Mucosa of stomach (tissue), 1 donor: ENCODE measurements around the gene RADX.
"Not testable (repeated sequence)": the region's sequence is repeated elsewhere in the genome, so short reads cannot be mapped to it uniquely, and the experiment has no call there.

Source experiments
- H3K27me3 ChIP-seq: one replicate; pipeline ENCODE4 v1.7.0; 2013; ENCODE audit warnings: mild to moderate bottlenecking, low read length; ENCODE audit not compliant: control insufficient read depth, insufficient read depth
- H3K36me3 ChIP-seq: one replicate; pipeline ENCODE4 v1.7.0; 2013; ENCODE audit warnings: low read length; ENCODE audit not compliant: control insufficient read depth, insufficient read depth
- H3K4me1 ChIP-seq: one replicate; pipeline ENCODE4 v1.7.0; 2013; ENCODE audit warnings: mild to moderate bottlenecking, low read length; ENCODE audit not compliant: control insufficient read depth, insufficient read depth
- H3K4me3 ChIP-seq: one replicate; pipeline ENCODE4 v1.7.0; 2013; ENCODE audit warnings: low read length
- H3K9ac ChIP-seq: one replicate; pipeline ENCODE4 v1.7.0; 2013; ENCODE audit warnings: mild to moderate bottlenecking, low read length, moderate library complexity
- H3K9me3 ChIP-seq: one replicate; pipeline ENCODE4 v1.7.0; 2013; ENCODE audit warnings: mild to moderate bottlenecking, low read length, moderate library complexity; ENCODE audit not compliant: control insufficient read depth
- donor health status: Pancreatic carcinoma.

The RADX gene

DNA sequence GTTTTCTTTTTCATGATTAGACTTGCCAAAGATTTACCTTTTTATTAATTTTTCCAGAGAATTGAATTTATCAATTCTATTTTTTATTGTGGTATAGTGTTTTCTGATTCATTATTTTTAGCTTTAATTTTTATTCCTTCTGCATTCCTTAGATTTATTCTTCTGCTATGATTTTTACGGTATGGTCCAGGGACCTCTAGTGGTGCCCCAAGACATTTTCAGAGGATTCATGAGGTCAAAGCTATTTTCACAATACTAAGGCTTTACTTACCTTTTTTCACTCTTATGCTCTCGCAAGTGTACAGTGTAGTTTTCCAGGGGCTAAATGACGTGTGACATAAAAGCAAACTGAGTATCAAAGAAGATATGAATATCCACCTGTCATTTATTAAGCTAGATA lies 8.0 kb downstream of the RADX start:
- Histone ChIP-seq H3K36me3 (no peaks in the 10 kb centered on the region), H3K27me3 (no peaks in the 10 kb centered on the region), H3K9ac (no peak overlapping the region), H3K4me3 (no peak overlapping the region), H3K9me3 (no peaks in the 10 kb centered on the region), H3K4me1 (no peaks in the 10 kb centered on the region)

- Histone ChIP-seq H3K4me1 (no peaks in the 10 kb centered on the region), H3K4me3 (no peak overlapping the region), H3K9me3 (no peaks in the 10 kb centered on the region), H3K9ac (no peak overlapping the region), H3K27me3 (no peaks in the 10 kb centered on the region), H3K36me3 (no peaks in the 10 kb centered on the region)
These were observed 10.1 kb downstream of the RADX start for GRCh38 chrX:106621836-106622235.

DNA sequence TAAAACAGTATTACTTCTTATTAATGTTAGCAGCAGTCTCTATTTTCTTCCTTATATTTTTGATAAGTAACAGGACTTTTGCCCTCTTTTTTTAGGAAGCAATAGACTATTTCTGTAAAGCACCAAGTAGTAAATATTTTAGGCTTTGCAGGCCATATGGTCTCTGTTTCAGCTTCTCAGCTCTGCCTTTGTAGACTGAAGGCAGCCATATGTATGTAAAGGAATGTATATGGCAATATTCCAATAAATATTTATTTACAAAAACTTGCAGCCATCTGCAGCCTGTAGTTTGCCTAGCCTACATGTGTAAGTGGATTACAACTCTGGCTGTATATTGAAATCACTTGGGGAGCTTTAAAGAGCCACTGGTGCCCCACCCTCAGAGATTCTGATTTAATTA lies 15.0 kb downstream of the RADX start:
- no peaks in the 10 kb centered on the region for H3K27me3 ChIP-seq
- no peak overlapping the region for H3K9ac ChIP-seq
- H3K36me3 ChIP-seq, result no peaks in the 10 kb centered on the region
- no peaks in the 10 kb centered on the region for H3K9me3 ChIP-seq
- no peaks in the 10 kb centered on the region for H3K4me1 ChIP-seq
- H3K4me3 ChIP-seq, result no peak overlapping the region

DNA sequence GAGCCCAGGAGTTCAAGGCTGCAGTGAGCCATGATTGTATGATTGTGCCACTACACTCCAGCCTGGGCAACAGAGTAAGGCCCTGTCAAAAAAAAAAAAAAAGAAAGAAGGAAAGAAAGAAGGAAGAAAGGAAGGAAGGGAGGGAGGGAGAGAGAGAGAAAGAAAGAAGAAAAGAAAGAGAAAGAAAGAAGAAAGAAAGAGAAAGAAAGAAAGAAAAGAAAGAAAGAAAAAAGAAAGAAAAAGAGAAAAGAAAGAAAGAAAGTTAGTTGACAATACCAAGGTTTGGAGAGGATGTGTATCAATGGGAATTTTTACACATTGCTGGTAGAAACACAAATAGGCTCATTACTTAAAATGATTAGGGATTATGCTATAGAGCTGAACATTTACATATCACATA lies 19.8 kb downstream of the RADX start:
- no peaks in the 10 kb centered on the region for H3K36me3 ChIP-seq
- H3K9ac ChIP-seq, result no peak overlapping the region

DNA sequence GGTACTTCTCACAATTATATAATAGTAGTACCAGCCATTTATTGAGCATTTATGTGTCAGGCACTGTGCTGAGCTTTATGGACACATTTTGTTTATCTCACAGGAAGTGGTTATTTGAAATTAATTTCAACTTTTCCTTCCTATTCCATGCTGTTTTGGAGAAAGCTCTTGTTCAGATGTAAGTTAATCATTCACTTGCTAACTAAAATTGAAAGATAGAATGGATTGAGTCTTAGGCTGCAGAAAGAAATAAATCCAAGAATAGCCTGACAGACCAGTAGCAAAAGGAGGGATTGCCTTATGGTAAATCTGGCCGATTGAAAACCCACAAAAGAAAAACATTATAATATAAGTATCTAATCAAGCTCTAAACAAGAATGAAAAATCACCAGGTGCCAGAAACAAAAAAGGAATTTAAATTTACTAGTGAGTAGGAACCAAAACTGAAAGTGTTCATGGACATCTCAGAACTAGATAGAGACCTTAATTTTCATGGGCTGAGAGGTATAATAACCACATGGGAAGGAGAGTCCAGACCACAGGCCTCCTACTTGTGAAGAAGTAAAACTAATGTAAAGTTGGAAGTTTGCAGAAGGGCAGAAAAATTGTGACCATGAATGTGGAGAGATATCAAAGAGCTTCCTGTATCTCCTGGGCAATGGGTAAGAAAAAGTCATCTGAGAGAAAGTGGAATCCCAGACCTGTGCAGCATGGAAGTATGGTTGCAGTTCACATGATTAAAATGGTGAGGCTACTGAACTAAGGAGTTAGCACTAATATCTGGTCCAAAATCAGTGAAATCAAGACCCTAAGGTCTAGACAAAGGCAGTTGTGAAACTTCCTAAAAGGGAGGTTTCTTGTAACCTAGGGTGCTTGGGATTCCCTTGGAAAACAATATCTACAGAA lies 38.0 kb downstream of the RADX start:
- Histone ChIP-seq H3K4me1 (no peaks in the 10 kb centered on the region), H3K4me3 (no peak overlapping the region), H3K27me3 (no peaks in the 10 kb centered on the region), H3K36me3 (no peaks in the 10 kb centered on the region), H3K9me3 (no peaks in the 10 kb centered on the region), H3K9ac (no peak overlapping the region)

More for the DNA sequence above, 19.8 kb downstream of the RADX start:
- Histone ChIP-seq H3K27me3 (no peaks in the 10 kb centered on the region), H3K4me3 (no peak overlapping the region), H3K9me3 (no peaks in the 10 kb centered on the region), H3K4me1 (no peaks in the 10 kb centered on the region)

- not testable (repeated sequence) for H3K4me3 ChIP-seq, H3K4me1 ChIP-seq, H3K9ac ChIP-seq, H3K36me3 ChIP-seq, H3K27me3 ChIP-seq, H3K9me3 ChIP-seq
These were observed 41.8 kb downstream of the RADX start for GRCh38 chrX:106653625-106654024.

- no peaks in the 10 kb centered on the region for H3K9me3 ChIP-seq
- no peaks in the 10 kb centered on the region for H3K27me3 ChIP-seq
- H3K9ac ChIP-seq, result no peak overlapping the region
- H3K4me3 ChIP-seq, result no peak overlapping the region
- no peaks in the 10 kb centered on the region for H3K4me1 ChIP-seq
- no peaks in the 10 kb centered on the region for H3K36me3 ChIP-seq
These were observed 58.9 kb downstream of the RADX start for GRCh38 chrX:106670631-106671030.

DNA sequence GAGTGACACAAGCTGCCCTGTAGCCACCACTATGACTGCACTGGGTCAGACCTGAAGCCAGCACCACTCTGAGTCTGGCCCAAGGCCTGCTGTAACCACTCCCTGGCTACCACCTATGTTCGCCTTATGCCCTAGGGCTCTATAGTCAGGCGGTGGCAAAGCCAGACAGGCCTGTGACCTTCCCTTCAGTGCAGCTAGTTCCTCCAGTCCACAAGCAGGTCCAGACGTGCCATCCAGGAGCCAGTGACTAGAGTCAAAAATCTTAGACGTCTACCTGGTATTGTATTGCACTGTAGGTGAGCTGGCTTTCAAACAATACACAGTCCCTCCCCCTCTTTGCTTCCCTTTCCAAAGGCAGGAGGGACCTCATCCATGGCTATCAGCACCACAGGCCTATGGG lies 60.7 kb downstream of the RADX start:
- Histone ChIP-seq H3K36me3 (no peaks in the 10 kb centered on the region), H3K27me3 (no peaks in the 10 kb centered on the region), H3K4me3 (no peak overlapping the region), H3K9ac (no peak overlapping the region), H3K4me1 (no peaks in the 10 kb centered on the region), H3K9me3 (no peaks in the 10 kb centered on the region)

GRCh38 chrX:106680716-106681115 lies 68.9 kb downstream of the RADX start:
- no peaks in the 10 kb centered on the region for H3K9me3 ChIP-seq
- no peak overlapping the region for H3K4me3 ChIP-seq
- no peaks in the 10 kb centered on the region for H3K27me3 ChIP-seq
- no peaks in the 10 kb centered on the region for H3K4me1 ChIP-seq
- H3K36me3 ChIP-seq, result no peaks in the 10 kb centered on the region
- H3K9ac ChIP-seq, result no peak overlapping the region

DNA sequence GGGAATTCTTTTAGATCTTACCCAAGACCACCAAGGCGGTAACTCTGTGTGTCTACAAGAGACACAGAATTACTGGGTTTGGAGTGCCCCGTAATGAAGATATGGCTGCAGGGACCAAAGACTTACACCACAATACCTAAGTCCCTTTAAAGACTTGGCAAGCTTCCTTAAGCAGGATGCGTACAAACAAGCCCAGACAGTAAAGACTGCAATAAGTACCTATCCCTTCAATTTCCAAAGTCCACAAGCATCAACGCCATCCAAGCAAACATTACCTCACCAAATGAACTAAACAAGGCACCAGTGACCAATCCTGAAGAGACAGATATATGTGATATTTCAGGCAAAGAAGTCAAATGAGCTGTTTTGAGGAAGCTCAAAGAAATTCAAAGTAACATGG lies 72.4 kb downstream of the RADX start:
- Histone ChIP-seq H3K9ac (no peak overlapping the region), H3K27me3 (no peaks in the 10 kb centered on the region), H3K4me3 (no peak overlapping the region), H3K4me1 (no peaks in the 10 kb centered on the region), H3K36me3 (no peaks in the 10 kb centered on the region), H3K9me3 (no peaks in the 10 kb centered on the region)

DNA sequence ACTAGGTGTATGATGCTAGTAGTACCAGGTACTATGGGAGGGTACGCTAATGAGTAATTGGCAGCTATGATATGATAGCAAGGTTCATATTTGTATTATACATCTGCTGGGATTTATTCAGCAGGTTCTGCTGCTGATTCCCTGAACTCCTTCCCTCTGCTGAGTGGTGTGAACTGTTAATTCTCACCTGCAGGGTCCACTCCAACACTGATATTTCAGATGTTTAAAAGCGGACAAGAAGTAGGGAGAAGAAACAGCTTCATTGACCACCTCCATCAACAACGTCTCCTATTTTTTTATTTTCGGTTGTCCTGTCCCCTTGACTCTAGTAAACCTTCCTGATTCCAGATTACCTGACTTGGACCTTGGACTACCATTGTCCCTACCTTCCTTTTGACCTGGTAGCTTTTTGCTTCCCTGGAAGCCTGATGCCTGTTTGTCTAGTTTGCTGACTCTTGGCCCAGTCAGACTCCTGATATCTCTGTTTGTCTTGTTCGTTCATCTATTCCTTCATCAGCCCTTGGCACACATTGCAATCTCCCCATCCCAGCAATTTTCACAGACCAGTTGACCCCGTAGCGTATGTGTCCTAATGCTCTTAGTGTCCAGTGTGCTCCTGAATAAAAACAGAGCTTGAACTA lies 80.8 kb downstream of the RADX start:
- no peaks in the 10 kb centered on the region for H3K4me1 ChIP-seq
- H3K9me3 ChIP-seq, result no peaks in the 10 kb centered on the region
- no peaks in the 10 kb centered on the region for H3K36me3 ChIP-seq
- no peak overlapping the region for H3K4me3 ChIP-seq
- H3K27me3 ChIP-seq, result no peaks in the 10 kb centered on the region
- no peak overlapping the region for H3K9ac ChIP-seq

- Histone ChIP-seq H3K4me1 (no peaks in the 10 kb centered on the region), H3K9me3 (no peaks in the 10 kb centered on the region), H3K27me3 (no peaks in the 10 kb centered on the region), H3K36me3 (no peaks in the 10 kb centered on the region), H3K4me3 (no peak overlapping the region), H3K9ac (no peak overlapping the region)
These were observed 84.7 kb downstream of the RADX start for GRCh38 chrX:106696502-106696901.
